Breast epithelium (tissue), 4 donors: ENCODE data around the gene TIRAP. TPM values are rescaled to one million over a fixed set of nuclear protein-coding genes. Genes with fewer than 3 reads are reported as not detected.

Experiments
- DNase-seq, 2 donors: peaks; one replicate each; pipeline ENCODE4 v3.0.0-alpha.2; 2019; ENCODE audit warnings: low spot score in 2 of 2
- H3K27ac ChIP-seq, 2 donors: fragments of 200-600 bp; sonication (generic) in 1 of 2; one replicate each; pipeline ENCODE4 v1.5.1; 2016 to 2019; ENCODE audit warnings: mild to moderate bottlenecking in 1 of 2
- H3K27me3 ChIP-seq, 2 donors: fragments of 200-600 bp; sonication (generic) in 1 of 2; one replicate each; pipeline versions ENCODE4 v1.5.1 to v1.6.0; 2017 to 2019; ENCODE audit warnings: control low read depth in 1 of 2, mild to moderate bottlenecking in 1 of 2
- H3K36me3 ChIP-seq: fragments of 200-600 bp; one replicate; pipeline ENCODE4 v1.5.1; 2019
- H3K4me1 ChIP-seq, 2 donors: fragments of 200-600 bp; sonication (generic); one replicate each; pipeline ENCODE4 v1.5.1; 2016 to 2019; ENCODE audit warnings: control low read depth in 1 of 2
- H3K4me3 ChIP-seq, 3 donors: fragments of 200-600 bp; sonication (generic); 1 replicate in 2 of 3; 2 replicates in 1 of 3; pipeline ENCODE4 v1.5.1; 2016 to 2019; ENCODE audit warnings: mild to moderate bottlenecking in 3 of 3, moderate library complexity in 2 of 3
- H3K9me3 ChIP-seq, 2 donors: fragments of 200-600 bp; sonication (generic) in 1 of 2; one replicate each; pipeline ENCODE4 v1.5.1; 2016 to 2019; ENCODE audit warnings: control low read depth in 1 of 2
- POLR2A ChIP-seq: fragments of 450-650 bp; IDR thresholded peaks from one replicate; pipeline ENCODE4 v1.6.1; 2016; ENCODE audit warnings: antibody characterized with exemption, mild to moderate bottlenecking, moderate library complexity
- POLR2AphosphoS5 ChIP-seq, 3 donors: sonication (generic); formaldehyde crosslinking; IDR thresholded peaks; one replicate each; pipeline ENCODE4 v1.6.1; 2017; ENCODE audit warnings: antibody characterized with exemption in 3 of 3
- intact Hi-C: fragments of 100-400 bp; cut with DNase I; formaldehyde crosslinking; loops from one replicate; pipeline ENCODE4 v1.15.1; 2023; ENCODE audit warnings: low total_unique reads
- total RNA-seq, 3 donors: library from RNA; depleted of rRNA; stranded (reverse); fragments of >200 nt; gene quantifications; one replicate each; pipeline ENCODE4 v1.1.0, GENCODE V29; 2016
- TF ChIP-seq, protein P1 (sequence below), 3 donors: fragments of 450-650 bp; IDR thresholded peaks; one replicate each; pipeline ENCODE4 v1.5.1; 2016 to 2017; ENCODE audit warnings: antibody characterized with exemption in 3 of 3, mild to moderate bottlenecking in 3 of 3, moderate library complexity in 3 of 3

TIRAP gene
- total RNA-seq, 3 donors from 2014 or later: 8.9 to 11.1 (median 10.9) TPM

DNA sequence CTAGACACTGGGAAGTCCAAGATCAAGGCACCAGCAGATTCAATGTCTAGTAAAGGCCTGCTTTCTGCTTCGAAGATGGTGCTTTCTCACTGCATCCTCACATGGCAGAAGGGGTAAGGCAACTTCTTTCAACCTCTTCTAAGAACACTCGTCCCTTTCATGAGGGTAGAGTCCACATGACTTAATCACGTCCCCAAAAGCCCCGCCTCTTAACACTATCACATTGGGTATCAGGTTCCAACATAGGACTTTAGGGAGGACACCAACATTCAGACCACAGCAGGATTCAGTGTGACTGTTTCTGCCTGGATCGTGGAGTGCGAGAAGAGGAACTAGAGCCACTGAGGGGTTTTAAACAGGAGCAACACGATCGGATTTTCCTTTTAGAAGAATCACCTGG is 3.7 kb upstream of the TIRAP start:
- Histone ChIP-seq H3K27me3 (no peaks in the 10 kb centered on the region), H3K27ac (no peak overlapping the region), H3K36me3 (no peaks in the 10 kb centered on the region), H3K9me3 (no peaks in the 10 kb centered on the region), H3K4me3 (no peak overlapping the region), H3K4me1 (no peaks in the 10 kb centered on the region)
- intact Hi-C loops: no loop called here
- DNase-seq: no peak
- TF ChIP-seq, protein P1, sequence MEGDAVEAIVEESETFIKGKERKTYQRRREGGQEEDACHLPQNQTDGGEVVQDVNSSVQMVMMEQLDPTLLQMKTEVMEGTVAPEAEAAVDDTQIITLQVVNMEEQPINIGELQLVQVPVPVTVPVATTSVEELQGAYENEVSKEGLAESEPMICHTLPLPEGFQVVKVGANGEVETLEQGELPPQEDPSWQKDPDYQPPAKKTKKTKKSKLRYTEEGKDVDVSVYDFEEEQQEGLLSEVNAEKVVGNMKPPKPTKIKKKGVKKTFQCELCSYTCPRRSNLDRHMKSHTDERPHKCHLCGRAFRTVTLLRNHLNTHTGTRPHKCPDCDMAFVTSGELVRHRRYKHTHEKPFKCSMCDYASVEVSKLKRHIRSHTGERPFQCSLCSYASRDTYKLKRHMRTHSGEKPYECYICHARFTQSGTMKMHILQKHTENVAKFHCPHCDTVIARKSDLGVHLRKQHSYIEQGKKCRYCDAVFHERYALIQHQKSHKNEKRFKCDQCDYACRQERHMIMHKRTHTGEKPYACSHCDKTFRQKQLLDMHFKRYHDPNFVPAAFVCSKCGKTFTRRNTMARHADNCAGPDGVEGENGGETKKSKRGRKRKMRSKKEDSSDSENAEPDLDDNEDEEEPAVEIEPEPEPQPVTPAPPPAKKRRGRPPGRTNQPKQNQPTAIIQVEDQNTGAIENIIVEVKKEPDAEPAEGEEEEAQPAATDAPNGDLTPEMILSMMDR (IDR thresholded peaks at IDR 0.05): no peak
- TF ChIP-seq POLR2AphosphoS5 (IDR thresholded peaks at IDR 0.05): no peak
- TF ChIP-seq POLR2A: no peak

DNA sequence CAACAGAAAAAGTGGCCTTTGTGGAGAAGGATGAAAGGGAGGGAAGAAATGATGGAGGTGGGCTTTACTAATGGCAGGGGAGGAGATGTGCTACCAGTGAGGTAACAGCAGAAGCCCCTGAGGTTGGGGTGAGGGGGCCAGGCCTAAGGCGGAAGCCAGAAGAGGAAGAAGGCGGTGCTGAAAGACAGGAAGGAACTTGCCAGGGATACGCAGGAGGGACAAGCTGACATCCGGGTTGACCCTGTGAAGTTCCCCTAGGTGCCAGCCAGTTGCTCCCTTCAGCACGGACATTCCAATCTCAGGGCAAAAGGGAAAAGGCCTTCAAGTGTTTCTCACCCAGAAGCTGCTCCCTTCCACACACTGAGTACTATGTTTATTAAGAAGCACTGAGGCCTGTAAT is 2.3 kb upstream of the TIRAP start:
- Histone ChIP-seq H3K27ac (no peak overlapping the region), H3K4me1 (no peaks in the 10 kb centered on the region), H3K9me3 (no peaks in the 10 kb centered on the region), H3K36me3 (no peaks in the 10 kb centered on the region), H3K27me3 (no peaks in the 10 kb centered on the region), H3K4me3 (no peak overlapping the region)
- intact Hi-C loops: no loop called here
- TF ChIP-seq POLR2AphosphoS5 (IDR thresholded peaks at IDR 0.05) (no peak), POLR2A (no peak)
- TF ChIP-seq, protein P1 (IDR thresholded peaks at IDR 0.05): no peak
- DNase-seq: no peak

DNA sequence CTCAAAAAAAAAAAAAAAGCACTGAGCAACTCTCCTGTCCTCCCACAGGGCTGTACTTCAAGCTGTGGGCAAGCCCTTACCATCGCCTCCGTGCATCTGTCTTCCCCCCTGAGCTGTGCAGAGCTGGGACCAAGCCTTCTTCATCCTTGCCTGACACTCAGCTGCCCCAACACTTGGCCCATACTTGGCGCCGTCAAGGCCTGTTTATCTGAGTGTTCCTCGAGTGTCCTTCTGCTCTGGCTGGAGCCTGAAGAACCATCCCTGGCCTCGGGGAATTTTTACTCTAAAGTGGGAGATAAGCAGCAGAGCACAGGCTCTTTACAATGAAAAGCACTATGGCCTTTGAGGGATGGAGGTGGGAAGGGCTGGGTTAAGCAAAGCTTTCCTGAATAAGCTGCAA is 1.6 kb upstream of the TIRAP start:
- TF ChIP-seq POLR2AphosphoS5 (IDR thresholded peaks at IDR 0.05) (no peak), POLR2A (no peak)
- TF ChIP-seq, protein P1 (IDR thresholded peaks at IDR 0.05): no peak
- intact Hi-C loops: no loop called here
- no peaks in the 10 kb centered on the region for H3K36me3 ChIP-seq
- no peaks in the 10 kb centered on the region for H3K27me3 ChIP-seq
- no peaks in the 10 kb centered on the region for H3K9me3 ChIP-seq
- no peak overlapping the region for H3K4me3 ChIP-seq
- no peak overlapping the region for H3K27ac ChIP-seq
- DNase-seq: no peak
- H3K4me1 ChIP-seq: no peaks in the 10 kb centered on the region

DNA sequence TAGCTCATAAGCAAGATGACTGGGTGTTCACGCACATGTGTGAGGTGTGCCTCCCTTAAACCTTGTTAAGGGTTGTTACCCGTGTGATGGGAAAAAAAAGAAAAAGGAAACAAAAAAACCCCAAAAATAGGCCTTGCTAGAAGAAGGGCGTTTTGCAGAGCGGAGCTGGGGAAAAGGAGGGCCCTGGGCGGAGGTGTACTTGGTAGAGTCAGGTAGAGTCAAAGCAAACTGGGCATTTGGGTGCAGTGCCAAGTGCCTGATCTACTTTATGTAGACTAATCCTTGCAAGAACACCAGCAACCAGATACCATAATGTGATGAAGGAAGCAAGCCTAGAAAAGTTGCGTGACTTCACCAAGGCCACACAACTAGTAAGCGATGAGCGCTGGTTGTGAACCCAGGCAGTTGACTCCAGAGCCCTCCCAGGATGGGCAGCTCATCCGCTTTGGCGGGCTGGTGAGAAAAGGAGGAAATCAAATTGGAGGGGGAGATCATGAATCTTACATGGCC is 1.2 kb upstream of the TIRAP start:
- no peak for DNase-seq
- no peaks in the 10 kb centered on the region for H3K36me3 ChIP-seq
- peak overlapping the region; percentile 95 to 97 for H3K27ac ChIP-seq
- no peaks in the 10 kb centered on the region for H3K4me1 ChIP-seq
- TF ChIP-seq, protein P1 (IDR thresholded peaks at IDR 0.05): no peak
- TF ChIP-seq POLR2AphosphoS5 (IDR thresholded peaks at IDR 0.05): no peak
- no peak for TF ChIP-seq POLR2A
- H3K4me3 ChIP-seq: peak overlapping the region in 2 of 3 donors; percentile 82 to 84
- H3K27me3 ChIP-seq: no peaks in the 10 kb centered on the region
- no peaks in the 10 kb centered on the region for H3K9me3 ChIP-seq
- intact Hi-C loops: no loop called here

DNA sequence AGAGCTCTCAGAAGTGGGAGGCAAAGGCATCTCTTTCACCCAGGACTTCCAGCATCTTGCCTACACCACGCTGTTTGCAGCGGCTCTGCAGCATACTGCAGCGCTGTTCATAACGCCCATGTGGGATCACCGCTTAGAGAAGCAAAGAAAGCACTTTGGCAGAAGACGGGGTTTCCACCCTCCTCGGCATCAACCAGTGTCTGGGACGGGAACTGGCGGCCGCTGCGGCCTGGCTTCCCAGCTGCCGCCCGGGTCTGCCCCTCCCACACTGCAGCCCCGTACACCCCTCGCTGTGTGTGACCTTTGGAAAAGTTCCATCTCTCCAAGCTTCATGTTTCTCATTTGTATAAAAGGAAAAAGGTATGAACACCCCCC is 545 bp upstream of the TIRAP start:
- intact Hi-C loops: no loop called here
- Histone ChIP-seq H3K27ac (peak overlapping the region; percentile 95 to 97), H3K4me3 (peak overlapping the region; percentile 57 to 84 (median 82)), H3K9me3 (no peaks in the 10 kb centered on the region), H3K27me3 (no peaks in the 10 kb centered on the region), H3K4me1 (no peaks in the 10 kb centered on the region), H3K36me3 (no peaks in the 10 kb centered on the region)
- DNase-seq: no peak
- TF ChIP-seq POLR2A (no peak), POLR2AphosphoS5 (IDR thresholded peaks at IDR 0.05) (no peak)
- TF ChIP-seq, protein P1 (IDR thresholded peaks at IDR 0.05): no peak
